CD4-positive, alpha-beta T cell (primary cell): Measurements from ENCODE around the gene CDHR5. TPM values are rescaled to one million over a fixed set of nuclear protein-coding genes. Genes with fewer than 3 reads are reported as not detected.
A peak's percentile ranks its signal among the peaks of the same experiment; 100 is the strongest.

Source experiments
- ATAC-seq: fragments of 200-7000 bp; cut with Tn5 transposase; one replicate; pipeline ENCODE4 v1.10.0; 2022; ENCODE audit warnings: mild to moderate bottlenecking; ENCODE audit not compliant: poor library complexity
- CTCF ChIA-PET: fragments of 350-600 bp; sonication (Branson Sonifier 250); formaldehyde crosslinking; loops from one replicate; lab custom pipeline; 2021; ENCODE audit warnings: antibody characterized with exemption, inconsistent platforms; lab: Charles Lee
- POLR2A ChIA-PET: fragments of 350-600 bp; sonication (Branson Sonifier 250); formaldehyde crosslinking; loops from one replicate; lab custom pipeline; 2021; ENCODE audit warnings: antibody characterized with exemption, inconsistent platforms; lab: Charles Lee
- DNase-seq, 14 experiments: peaks; one replicate each; pipeline ENCODE4 v3.0.0-alpha.2; 2013 to 2020; ENCODE audit warnings: mixed read lengths in 2 of 14
- H3K27ac ChIP-seq, 2 donors: one replicate each; pipeline versions ENCODE4 v1.5.1 to v1.7.0; 2013; ENCODE audit warnings: low read length in 2 of 2, low read depth in 1 of 2, mild to moderate bottlenecking in 1 of 2
- H3K27me3 ChIP-seq, 2 experiments: 1 replicate in 1 of 2; 2 replicates in 1 of 2; pipeline versions ENCODE4 v1.6.1 to v1.7.0; 2013; ENCODE audit warnings: low read length in 2 of 2, control low read depth in 1 of 2, mild to moderate bottlenecking in 1 of 2, moderate library complexity in 1 of 2; ENCODE audit not compliant: insufficient read depth in 2 of 2, control insufficient read depth in 1 of 2
- H3K36me3 ChIP-seq: one replicate; pipeline ENCODE4 v1.6.1; 2013; ENCODE audit warnings: low read length, control low read depth; ENCODE audit not compliant: insufficient read depth
- H3K4me1 ChIP-seq: one replicate; pipeline ENCODE4 v1.6.1; 2013; ENCODE audit warnings: low read length, control low read depth; ENCODE audit not compliant: insufficient read depth
- H3K4me3 ChIP-seq: one replicate; pipeline ENCODE4 v1.5.1; 2013; ENCODE audit warnings: mild to moderate bottlenecking, low read length, moderate library complexity
- H3K9me3 ChIP-seq, 2 experiments: 1 replicate in 1 of 2; 2 replicates in 1 of 2; pipeline versions ENCODE4 v1.6.1 to v1.7.0; 2013; ENCODE audit warnings: low read length in 2 of 2, mild to moderate bottlenecking in 2 of 2, control low read depth in 1 of 2, moderate library complexity in 1 of 2; ENCODE audit not compliant: control insufficient read depth in 1 of 2, insufficient read depth in 1 of 2
- H3K27ac Mint-ChIP-seq: one replicate; pipeline ENCODE4 v1.8.0; 2020; ENCODE audit warnings: mixed read lengths
- H3K27me3 Mint-ChIP-seq: one replicate; pipeline ENCODE4 v1.8.0; 2021; ENCODE audit warnings: mixed read lengths
- H3K36me3 Mint-ChIP-seq: one replicate; pipeline ENCODE4 v1.8.0; 2021; ENCODE audit warnings: low read depth, mixed read lengths
- H3K4me1 Mint-ChIP-seq: one replicate; pipeline ENCODE4 v1.8.0; 2021; ENCODE audit warnings: low read depth, mixed read lengths
- H3K4me3 Mint-ChIP-seq: one replicate; pipeline ENCODE4 v1.8.0; 2020; ENCODE audit warnings: mild to moderate bottlenecking, mixed read lengths
- H3K9me3 Mint-ChIP-seq: one replicate; pipeline ENCODE4 v1.8.0; 2020; ENCODE audit warnings: mixed read lengths
- CTCF ChIP-seq: fragments of 200-600 bp; IDR thresholded peaks from one replicate; pipeline ENCODE4 v1.8.0; 2022; ENCODE audit warnings: antibody characterized with exemption, mild to moderate bottlenecking
- intact Hi-C, 2 experiments: fragments of 100-400 bp; cut with DNase I in 1 of 2; cut with micrococcal nuclease in 1 of 2; formaldehyde crosslinking; loops; one replicate each; pipeline versions ENCODE4 v1.15.1 to v1.9.0; 2023 to 2025; cut with DNase I, micrococcal nuclease
- total RNA-seq, 174 experiments: library from RNA in 2 of 174; stranded (reverse) in 2 of 174; gene quantifications; one replicate each; pipeline ENCODE4 v1.2.3 and lab custom pipeline; 2021 to 2026

The CDHR5 gene
- total RNA-seq, 2 experiments from 2014 or later, result not detected

GRCh38 chr11:584287-584686 lies 40.5 kb downstream of the CDHR5 start:
- Histone ChIP-seq H3K36me3 (peaks cover 46% of the 10 kb centered on the region), H3K4me1 (peaks cover 42% of the 10 kb centered on the region), H3K27me3 (no peaks in the 10 kb centered on the region), H3K27ac (no peak overlapping the region), H3K9me3 (no peaks in the 10 kb centered on the region), H3K4me3 (no peak overlapping the region)
- no peak for TF ChIP-seq CTCF
- POLR2A ChIA-PET, result interaction anchor here (1.7 kb wide), 1 partner anchor 9 kb away, joined by 8 read pairs; the partner anchor contains the start of gene PHRF1
- ATAC-seq, result no peak
- DNase-seq, result no peak
- Mint-ChIP-seq H3K36me3 (peaks cover 61% of the 10 kb centered on the region), H3K4me1 (peaks cover 35% of the 10 kb centered on the region), H3K4me3 (no peak overlapping the region), H3K9me3 (no peaks in the 10 kb centered on the region), H3K27me3 (no peaks in the 10 kb centered on the region), H3K27ac (peak overlapping the region; percentile 39)
- intact Hi-C loops, result no loop called here
- CTCF ChIA-PET, result no interaction called here

- intact Hi-C loops, result no loop called here
- Histone ChIP-seq H3K4me3 (no peak overlapping the region), H3K27ac (no peak overlapping the region), H3K4me1 (peaks cover 49% of the 10 kb centered on the region), H3K36me3 (peaks cover 37% of the 10 kb centered on the region), H3K27me3 (no peaks in the 10 kb centered on the region), H3K9me3 (no peaks in the 10 kb centered on the region)
- peaks cover 41% of the 10 kb centered on the region for H3K4me1 Mint-ChIP-seq
- ChIA-PET POLR2A (interaction anchor here (0.5 kb wide), 1 partner anchor 10 kb away, joined by 3 read pairs; no protein-coding TSS in a partner anchor), CTCF (no interaction called here)
- no peak for TF ChIP-seq CTCF
- no peak for DNase-seq
- no peaks in the 10 kb centered on the region for H3K27me3 Mint-ChIP-seq
- no peaks in the 10 kb centered on the region for H3K9me3 Mint-ChIP-seq
- peak overlapping the region; percentile 4 for H3K4me3 Mint-ChIP-seq
- ATAC-seq, result no peak
- H3K27ac Mint-ChIP-seq, result no peak overlapping the region
- peaks cover 41% of the 10 kb centered on the region for H3K36me3 Mint-ChIP-seq
Observed at GRCh38 chr11:581752-582151, 43.0 kb downstream of the CDHR5 start.

- intact Hi-C loops, result no loop called here
- no peaks in the 10 kb centered on the region for H3K9me3 ChIP-seq
- no peak for TF ChIP-seq CTCF
- no peaks in the 10 kb centered on the region for H3K27me3 ChIP-seq
- peaks cover 47% of the 10 kb centered on the region for H3K4me1 ChIP-seq
- DNase-seq, result no peak
- no peak overlapping the region for H3K27ac ChIP-seq
- no peak for ATAC-seq
- Mint-ChIP-seq H3K4me1 (peaks cover 39% of the 10 kb centered on the region), H3K27ac (peak overlapping the region; percentile 43), H3K4me3 (peak overlapping the region; percentile 75), H3K27me3 (no peaks in the 10 kb centered on the region), H3K36me3 (peaks cover 37% of the 10 kb centered on the region), H3K9me3 (no peaks in the 10 kb centered on the region)
- ChIA-PET POLR2A (no interaction called here), CTCF (no interaction called here)
- H3K4me3 ChIP-seq, result no peak overlapping the region
- H3K36me3 ChIP-seq, result peaks cover 33% of the 10 kb centered on the region
Observed at GRCh38 chr11:581342-581741, 43.4 kb downstream of the CDHR5 start.
